Measurements from ENCODE around the gene CBR1.

CBR1 gene

DNA sequence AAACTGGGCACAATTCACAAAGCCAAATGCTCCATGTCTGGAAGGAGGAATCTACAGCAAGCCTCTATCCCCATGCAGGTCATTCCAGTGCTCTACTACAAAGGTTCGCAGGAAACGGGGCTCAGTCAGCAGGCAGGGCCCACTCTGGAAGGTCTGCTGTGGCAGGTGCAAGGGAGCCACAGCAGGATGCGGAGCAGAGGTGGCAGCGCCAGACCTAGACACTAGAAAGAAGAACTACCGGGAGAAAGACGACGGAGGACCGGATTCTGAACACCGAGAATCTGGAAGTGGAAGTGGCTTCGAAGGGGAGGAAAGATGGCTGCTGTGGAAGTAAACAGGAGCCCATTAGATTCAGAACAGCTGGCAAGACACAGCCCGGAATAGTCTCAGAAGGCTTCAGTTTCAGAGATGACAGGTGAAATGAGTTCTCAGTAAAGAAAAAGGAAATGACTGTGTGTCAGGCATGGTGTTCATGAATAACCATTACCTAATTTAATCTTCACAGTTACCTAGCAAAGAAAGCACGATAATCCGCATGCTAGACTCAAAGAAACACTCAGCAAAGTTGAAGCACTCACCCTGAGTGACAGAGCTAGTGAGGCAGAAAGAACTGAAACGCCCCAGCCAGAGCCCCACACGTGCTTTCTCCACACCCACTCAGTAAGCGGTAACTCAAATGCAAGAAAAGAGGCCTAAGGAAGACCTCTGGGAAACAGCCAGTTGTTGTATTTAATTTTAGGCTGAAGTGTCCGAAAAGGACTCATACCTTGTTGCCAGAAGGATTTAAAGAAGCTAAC is 30.9 kb upstream of the CBR1 start:
- no peak overlapping the region for H3K4me3 ChIP-seq (replicated peaks; ENCODE audit: low read depth, low read length)
- no peak for DNase-seq (ENCODE audit: low read depth)
- TF ChIP-seq CTCF (IDR thresholded peaks at IDR 0.05; ENCODE audit: low read length, missing control alignments), result no peak

DNA sequence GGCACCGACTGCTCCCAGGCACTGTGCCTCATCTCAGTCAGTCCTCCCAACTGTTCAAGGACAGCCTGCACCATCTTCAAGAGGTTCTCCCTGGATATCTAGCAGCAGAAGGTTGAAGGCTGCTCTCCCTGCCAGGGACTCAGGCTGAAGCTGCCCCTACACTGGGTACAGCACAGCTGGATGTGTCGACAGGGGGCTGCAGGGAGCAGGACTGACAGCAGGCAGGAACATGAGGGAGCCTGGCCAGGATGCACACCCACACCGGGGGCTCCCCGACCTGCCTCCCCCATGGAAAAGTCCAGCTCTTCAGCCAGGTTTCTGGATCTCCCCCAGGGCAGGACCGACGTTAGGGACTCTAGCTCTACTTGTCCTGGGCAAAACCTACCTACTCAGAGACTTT is 30.0 kb upstream of the CBR1 start:
- no peak for DNase-seq (ENCODE audit: low read depth)
- no peak overlapping the region for H3K4me3 ChIP-seq (replicated peaks; ENCODE audit: low read depth, low read length)
- no peak for TF ChIP-seq CTCF (IDR thresholded peaks at IDR 0.05; ENCODE audit: low read length, missing control alignments)

DNA sequence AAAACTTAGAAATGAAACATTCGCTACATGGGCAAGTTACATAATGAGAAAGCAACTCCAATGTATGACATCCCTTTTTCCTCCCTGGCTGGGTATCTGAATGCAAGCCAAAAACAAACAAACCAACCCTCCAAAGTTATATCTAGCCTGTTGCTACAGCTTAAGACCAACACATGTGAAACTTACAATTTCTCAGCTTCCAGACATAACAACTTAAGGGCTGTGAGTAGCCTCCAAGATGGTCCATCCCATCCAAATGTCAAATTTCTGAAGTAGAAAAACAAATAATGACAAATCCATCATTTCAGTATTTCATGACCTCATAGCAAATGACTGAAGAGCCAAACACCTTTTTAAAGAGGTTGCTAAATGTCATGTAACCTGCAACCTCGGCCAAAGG is 29.4 kb upstream of the CBR1 start:
- DNase-seq (ENCODE audit: low read depth), result no peak
- no peak for TF ChIP-seq CTCF (IDR thresholded peaks at IDR 0.05; ENCODE audit: low read length, missing control alignments)
- H3K4me3 ChIP-seq (replicated peaks; ENCODE audit: low read depth, low read length), result no peak overlapping the region

DNA sequence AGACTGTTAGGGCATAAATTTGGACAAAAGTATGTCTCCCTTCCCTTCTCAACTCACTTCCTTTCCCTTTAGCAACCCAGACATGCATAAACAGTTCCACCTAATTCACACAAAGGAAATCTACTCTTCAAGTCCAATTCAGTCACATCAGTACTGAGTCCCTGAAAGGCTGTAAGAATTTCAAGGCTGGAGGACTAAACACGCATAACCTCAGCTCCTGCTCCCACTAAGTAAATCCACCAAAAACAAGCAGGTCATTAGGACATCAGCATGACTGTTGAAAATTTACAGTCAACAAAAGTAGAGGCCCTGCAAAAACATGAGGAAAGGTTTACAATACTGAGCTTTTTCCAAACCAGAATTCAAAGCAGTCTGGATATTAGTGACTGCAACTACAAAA is 27.9 kb upstream of the CBR1 start:
- TF ChIP-seq CTCF (IDR thresholded peaks at IDR 0.05; ENCODE audit: low read length, missing control alignments), result no peak
- DNase-seq (ENCODE audit: low read depth), result no peak
- no peak overlapping the region for H3K4me3 ChIP-seq (replicated peaks; ENCODE audit: low read depth, low read length)

GRCh38 chr21:36044056-36044455 is 25.8 kb upstream of the CBR1 start:
- no peak for TF ChIP-seq CTCF (IDR thresholded peaks at IDR 0.05; ENCODE audit: low read length, missing control alignments)
- H3K4me3 ChIP-seq (replicated peaks; ENCODE audit: low read depth, low read length), result no peak overlapping the region
- DNase-seq (ENCODE audit: low read depth), result no peak

- no peak for TF ChIP-seq CTCF (IDR thresholded peaks at IDR 0.05; ENCODE audit: low read length, missing control alignments)
- no peak for DNase-seq (ENCODE audit: low read depth)
- H3K4me3 ChIP-seq (replicated peaks; ENCODE audit: low read depth, low read length), result no peak overlapping the region
Observed at GRCh38 chr21:36045993-36046392, 23.8 kb upstream of the CBR1 start.

GRCh38 chr21:36047139-36047538 is 22.7 kb upstream of the CBR1 start:
- DNase-seq (ENCODE audit: low read depth), result no peak
- no peak overlapping the region for H3K4me3 ChIP-seq (replicated peaks; ENCODE audit: low read depth, low read length)
- TF ChIP-seq CTCF (IDR thresholded peaks at IDR 0.05; ENCODE audit: low read length, missing control alignments), result no peak

Measured in fibroblast of pulmonary artery (primary cell).